ENCODE results near the gene KIAA0408. TPM values are rescaled to one million over a fixed set of nuclear protein-coding genes. Genes with fewer than 3 reads are reported as not detected.

Gene KIAA0408
- total RNA-seq, 1 experiment from 2014 or later: 0.25 TPM

GRCh38 chr6:127475823-127476176, 16.6 kb upstream of the KIAA0408 start:
- no peaks in the 10 kb centered on the region for H3K9me2 ChIP-seq (ENCODE audit: insufficient read depth)
- no peaks in the 10 kb centered on the region for H3K9me3 ChIP-seq (ENCODE audit: control insufficient read depth in 1 of 2, insufficient read depth in 1 of 2, low read depth in 1 of 2, low read length in 2 of 2)
- CTCF ChIA-PET: no interaction called here
- BruUV-seq (replicated peaks): no TSS peak
- no peak overlapping the region for H2AFZ ChIP-seq (ENCODE audit: low read depth, low read length, poor library complexity, severe bottlenecking)
- no peaks in the 10 kb centered on the region for H4K20me1 ChIP-seq (ENCODE audit: insufficient read depth)
- H3K36me3 ChIP-seq (ENCODE audit: control insufficient read depth in 1 of 2, insufficient read depth in 2 of 2, low read length in 2 of 2): no peaks in the 10 kb centered on the region
- H3K4me2 ChIP-seq (ENCODE audit: low read length): no peak overlapping the region
- POLR2A ChIA-PET: interaction anchor here (0.8 kb wide), 1 partner anchor 253 kb away, joined by 3 read pairs; no protein-coding TSS in a partner anchor
- no peaks in the 10 kb centered on the region for H3K4me1 ChIP-seq (ENCODE audit: control insufficient read depth in 1 of 2, insufficient read depth in 2 of 2, low read length in 2 of 2)
- no peak overlapping the region for H3K9ac ChIP-seq (ENCODE audit: low read length)
- intact Hi-C loops (cut with micrococcal nuclease): no loop called here
- no peak overlapping the region for H3K4me3 ChIP-seq (replicated peaks in 1 of 2; ENCODE audit: low read depth in 1 of 2, low read length in 2 of 2)
- H3K27me3 ChIP-seq (ENCODE audit: insufficient read depth, low read length): no peaks in the 10 kb centered on the region
- no peak for ATAC-seq
- no peaks in the 10 kb centered on the region for H3K79me2 ChIP-seq (ENCODE audit: insufficient read depth, low read length)
- TF ChIP-seq, protein P1, sequence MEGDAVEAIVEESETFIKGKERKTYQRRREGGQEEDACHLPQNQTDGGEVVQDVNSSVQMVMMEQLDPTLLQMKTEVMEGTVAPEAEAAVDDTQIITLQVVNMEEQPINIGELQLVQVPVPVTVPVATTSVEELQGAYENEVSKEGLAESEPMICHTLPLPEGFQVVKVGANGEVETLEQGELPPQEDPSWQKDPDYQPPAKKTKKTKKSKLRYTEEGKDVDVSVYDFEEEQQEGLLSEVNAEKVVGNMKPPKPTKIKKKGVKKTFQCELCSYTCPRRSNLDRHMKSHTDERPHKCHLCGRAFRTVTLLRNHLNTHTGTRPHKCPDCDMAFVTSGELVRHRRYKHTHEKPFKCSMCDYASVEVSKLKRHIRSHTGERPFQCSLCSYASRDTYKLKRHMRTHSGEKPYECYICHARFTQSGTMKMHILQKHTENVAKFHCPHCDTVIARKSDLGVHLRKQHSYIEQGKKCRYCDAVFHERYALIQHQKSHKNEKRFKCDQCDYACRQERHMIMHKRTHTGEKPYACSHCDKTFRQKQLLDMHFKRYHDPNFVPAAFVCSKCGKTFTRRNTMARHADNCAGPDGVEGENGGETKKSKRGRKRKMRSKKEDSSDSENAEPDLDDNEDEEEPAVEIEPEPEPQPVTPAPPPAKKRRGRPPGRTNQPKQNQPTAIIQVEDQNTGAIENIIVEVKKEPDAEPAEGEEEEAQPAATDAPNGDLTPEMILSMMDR (IDR thresholded peaks at IDR 0.05 in 2 of 3, conservative IDR thresholded peaks at IDR 0.05 in 1 of 3; ENCODE audit: borderline replicate concordance in 1 of 3, insufficient read depth in 1 of 3, low read depth in 2 of 3, low read length in 2 of 3): no peak
- TF ChIP-seq SIN3A (IDR thresholded peaks at IDR 0.05; ENCODE audit: low read depth): no peak
- TF ChIP-seq YY1 (IDR thresholded peaks at IDR 0.05; ENCODE audit: extremely low read depth, insufficient replicate concordance, low read depth, low read length): no peak
- no peak for TF ChIP-seq ZNF274 (IDR thresholded peaks at IDR 0.05; ENCODE audit: low read depth, low read length)
- no peak for TF ChIP-seq EZH2phosphoT487 (IDR thresholded peaks at IDR 0.05; ENCODE audit: borderline replicate concordance)
- TF ChIP-seq ELF1 (IDR thresholded peaks at IDR 0.05; ENCODE audit: borderline replicate concordance, low read depth): no peak
- H3K27ac ChIP-seq (ENCODE audit: low read depth, low read length): no peak overlapping the region
- RAD21 ChIA-PET (ENCODE audit: low non-redundant PET in 1 of 2, low total read pairs in 2 of 2, uncharacterized antibody in 2 of 2, unreplicated experiment in 2 of 2): no interaction called here
- no peak for DNase-seq (ENCODE audit: low read depth, low spot score)

DNA sequence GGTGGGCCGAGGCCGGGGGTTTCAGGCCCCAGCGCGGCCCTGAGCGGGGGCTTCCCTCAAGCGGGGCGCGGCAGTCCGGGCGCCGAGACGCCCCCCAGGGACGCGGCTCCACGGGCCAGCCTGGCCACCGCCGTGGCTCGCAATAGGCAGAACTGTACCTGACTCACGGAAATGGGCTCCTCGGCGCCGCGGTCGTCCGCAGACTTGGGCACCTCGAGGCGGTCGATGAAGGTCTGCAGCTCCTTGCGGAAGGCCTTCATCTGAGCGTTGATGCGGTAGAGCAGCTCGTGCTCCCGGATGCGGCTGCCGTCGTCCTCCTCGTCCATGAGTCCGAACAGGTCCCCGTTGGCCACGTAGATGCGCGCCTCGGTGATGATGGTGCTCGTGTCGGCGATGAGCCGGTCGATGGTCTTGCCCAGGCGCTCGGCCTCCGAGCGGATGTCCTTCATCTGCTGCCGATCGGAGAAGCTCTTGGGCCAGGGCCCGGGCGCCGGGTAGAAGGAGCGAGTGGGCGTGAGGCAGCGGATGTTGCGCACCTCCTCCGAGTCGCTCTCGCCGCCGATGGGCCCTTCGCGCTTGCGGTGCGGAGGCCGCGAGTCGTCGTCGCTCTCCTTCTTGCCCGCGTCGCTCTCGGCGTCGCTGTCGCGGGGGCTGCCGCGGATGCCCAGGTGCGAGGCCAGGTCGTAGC, 16.1 kb upstream of the KIAA0408 start:
- no peaks in the 10 kb centered on the region for H3K9me2 ChIP-seq (ENCODE audit: insufficient read depth)
- H3K36me3 ChIP-seq (ENCODE audit: control insufficient read depth in 1 of 2, insufficient read depth in 2 of 2, low read length in 2 of 2): no peaks in the 10 kb centered on the region
- H3K4me2 ChIP-seq (ENCODE audit: low read length): no peak overlapping the region
- H2AFZ ChIP-seq (ENCODE audit: low read depth, low read length, poor library complexity, severe bottlenecking): no peak overlapping the region
- no peak overlapping the region for H3K27ac ChIP-seq (ENCODE audit: low read depth, low read length)
- no peak for ATAC-seq
- H4K20me1 ChIP-seq (ENCODE audit: insufficient read depth): no peaks in the 10 kb centered on the region
- RAD21 ChIA-PET (ENCODE audit: low non-redundant PET in 1 of 2, low total read pairs in 2 of 2, uncharacterized antibody in 2 of 2, unreplicated experiment in 2 of 2): no interaction called here
- no TSS peak for BruUV-seq (replicated peaks)
- POLR2A ChIA-PET: no interaction called here
- H3K9me3 ChIP-seq (ENCODE audit: control insufficient read depth in 1 of 2, insufficient read depth in 1 of 2, low read depth in 1 of 2, low read length in 2 of 2): no peaks in the 10 kb centered on the region
- no peak overlapping the region for H3K4me3 ChIP-seq (replicated peaks in 1 of 2; ENCODE audit: low read depth in 1 of 2, low read length in 2 of 2)
- intact Hi-C loops (cut with micrococcal nuclease): no loop called here
- no peaks in the 10 kb centered on the region for H3K79me2 ChIP-seq (ENCODE audit: insufficient read depth, low read length)
- H3K9ac ChIP-seq (ENCODE audit: low read length): no peak overlapping the region
- no peaks in the 10 kb centered on the region for H3K4me1 ChIP-seq (ENCODE audit: control insufficient read depth in 1 of 2, insufficient read depth in 2 of 2, low read length in 2 of 2)
- no peak for DNase-seq (ENCODE audit: low read depth, low spot score)
- CTCF ChIA-PET: no interaction called here
- H3K27me3 ChIP-seq (ENCODE audit: insufficient read depth, low read length): no peaks in the 10 kb centered on the region
- no peak for TF ChIP-seq RAD21 (IDR thresholded peaks at IDR 0.05; ENCODE audit: low read depth)
- no peak for TF ChIP-seq ZBTB33 (IDR thresholded peaks at IDR 0.05; ENCODE audit: extremely low read depth, insufficient replicate concordance, low read length)
- no peak for TF ChIP-seq EZH2 (IDR thresholded peaks at IDR 0.05)
- TF ChIP-seq SIN3A (IDR thresholded peaks at IDR 0.05; ENCODE audit: low read depth): no peak
- no peak for TF ChIP-seq CBX3 (IDR thresholded peaks at IDR 0.05; ENCODE audit: low read depth)
- no peak for TF ChIP-seq POLR2AphosphoS5 (IDR thresholded peaks at IDR 0.05; ENCODE audit: low read depth, low read length)
- no peak for TF ChIP-seq EGR1 (IDR thresholded peaks at IDR 0.05; ENCODE audit: low read depth)
